ENCODE results near the gene PFDN6. TPM values are rescaled to one million over a fixed set of nuclear protein-coding genes. Genes with fewer than 3 reads are reported as not detected.

The PFDN6 gene
- total and polyA plus RNA-seq, 9 of the 15 experiments (the other 6 are each of a cell fraction or from before 2014, with no cell fraction given), result 6.8 to 475 (median 216) TPM

GRCh38 chr6:33298773-33299236, 9.4 kb downstream of the PFDN6 start, which contains the start of gene RGL2 (continued):
- TF ChIP-seq, protein P1, sequence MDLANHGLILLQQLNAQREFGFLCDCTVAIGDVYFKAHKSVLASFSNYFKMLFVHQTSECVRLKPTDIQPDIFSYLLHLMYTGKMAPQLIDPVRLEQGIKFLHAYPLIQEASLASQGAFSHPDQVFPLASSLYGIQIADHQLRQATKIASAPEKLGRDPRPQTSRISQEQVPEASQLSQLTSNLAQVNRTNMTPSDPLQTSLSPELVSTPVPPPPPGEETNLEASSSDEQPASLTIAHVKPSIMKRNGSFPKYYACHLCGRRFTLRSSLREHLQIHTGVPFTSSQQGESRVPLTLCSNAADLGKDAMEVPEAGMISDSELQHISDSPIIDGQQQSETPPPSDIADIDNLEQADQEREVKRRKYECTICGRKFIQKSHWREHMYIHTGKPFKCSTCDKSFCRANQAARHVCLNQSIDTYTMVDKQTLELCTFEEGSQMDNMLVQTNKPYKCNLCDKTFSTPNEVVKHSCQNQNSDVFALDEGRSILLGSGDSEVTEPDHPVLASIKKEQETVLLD (IDR thresholded peaks at IDR 0.05), result peak; percentile 91; the same call in 1 of the 2 replicates
- TF ChIP-seq ZNF134 (CRISPR knock-in tag; conservative IDR thresholded peaks at IDR 0.05), result 0 out of 2 replicates have a peak, but pooled peaks have one; percentile 33
- TF ChIP-seq, protein P2, sequence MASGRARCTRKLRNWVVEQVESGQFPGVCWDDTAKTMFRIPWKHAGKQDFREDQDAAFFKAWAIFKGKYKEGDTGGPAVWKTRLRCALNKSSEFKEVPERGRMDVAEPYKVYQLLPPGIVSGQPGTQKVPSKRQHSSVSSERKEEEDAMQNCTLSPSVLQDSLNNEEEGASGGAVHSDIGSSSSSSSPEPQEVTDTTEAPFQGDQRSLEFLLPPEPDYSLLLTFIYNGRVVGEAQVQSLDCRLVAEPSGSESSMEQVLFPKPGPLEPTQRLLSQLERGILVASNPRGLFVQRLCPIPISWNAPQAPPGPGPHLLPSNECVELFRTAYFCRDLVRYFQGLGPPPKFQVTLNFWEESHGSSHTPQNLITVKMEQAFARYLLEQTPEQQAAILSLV (tag; IDR thresholded peaks at IDR 0.05), result no peak
- TF ChIP-seq RBM39 (optimal IDR thresholded peaks at IDR 0.05; ENCODE audit: low read depth, low read length), result no peak
- TF ChIP-seq, protein P3, sequence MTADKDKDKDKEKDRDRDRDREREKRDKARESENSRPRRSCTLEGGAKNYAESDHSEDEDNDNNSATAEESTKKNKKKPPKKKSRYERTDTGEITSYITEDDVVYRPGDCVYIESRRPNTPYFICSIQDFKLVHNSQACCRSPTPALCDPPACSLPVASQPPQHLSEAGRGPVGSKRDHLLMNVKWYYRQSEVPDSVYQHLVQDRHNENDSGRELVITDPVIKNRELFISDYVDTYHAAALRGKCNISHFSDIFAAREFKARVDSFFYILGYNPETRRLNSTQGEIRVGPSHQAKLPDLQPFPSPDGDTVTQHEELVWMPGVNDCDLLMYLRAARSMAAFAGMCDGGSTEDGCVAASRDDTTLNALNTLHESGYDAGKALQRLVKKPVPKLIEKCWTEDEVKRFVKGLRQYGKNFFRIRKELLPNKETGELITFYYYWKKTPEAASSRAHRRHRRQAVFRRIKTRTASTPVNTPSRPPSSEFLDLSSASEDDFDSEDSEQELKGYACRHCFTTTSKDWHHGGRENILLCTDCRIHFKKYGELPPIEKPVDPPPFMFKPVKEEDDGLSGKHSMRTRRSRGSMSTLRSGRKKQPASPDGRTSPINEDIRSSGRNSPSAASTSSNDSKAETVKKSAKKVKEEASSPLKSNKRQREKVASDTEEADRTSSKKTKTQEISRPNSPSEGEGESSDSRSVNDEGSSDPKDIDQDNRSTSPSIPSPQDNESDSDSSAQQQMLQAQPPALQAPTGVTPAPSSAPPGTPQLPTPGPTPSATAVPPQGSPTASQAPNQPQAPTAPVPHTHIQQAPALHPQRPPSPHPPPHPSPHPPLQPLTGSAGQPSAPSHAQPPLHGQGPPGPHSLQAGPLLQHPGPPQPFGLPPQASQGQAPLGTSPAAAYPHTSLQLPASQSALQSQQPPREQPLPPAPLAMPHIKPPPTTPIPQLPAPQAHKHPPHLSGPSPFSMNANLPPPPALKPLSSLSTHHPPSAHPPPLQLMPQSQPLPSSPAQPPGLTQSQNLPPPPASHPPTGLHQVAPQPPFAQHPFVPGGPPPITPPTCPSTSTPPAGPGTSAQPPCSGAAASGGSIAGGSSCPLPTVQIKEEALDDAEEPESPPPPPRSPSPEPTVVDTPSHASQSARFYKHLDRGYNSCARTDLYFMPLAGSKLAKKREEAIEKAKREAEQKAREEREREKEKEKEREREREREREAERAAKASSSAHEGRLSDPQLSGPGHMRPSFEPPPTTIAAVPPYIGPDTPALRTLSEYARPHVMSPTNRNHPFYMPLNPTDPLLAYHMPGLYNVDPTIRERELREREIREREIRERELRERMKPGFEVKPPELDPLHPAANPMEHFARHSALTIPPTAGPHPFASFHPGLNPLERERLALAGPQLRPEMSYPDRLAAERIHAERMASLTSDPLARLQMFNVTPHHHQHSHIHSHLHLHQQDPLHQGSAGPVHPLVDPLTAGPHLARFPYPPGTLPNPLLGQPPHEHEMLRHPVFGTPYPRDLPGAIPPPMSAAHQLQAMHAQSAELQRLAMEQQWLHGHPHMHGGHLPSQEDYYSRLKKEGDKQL (CRISPR knock-in tag; IDR thresholded peaks at IDR 0.05; ENCODE audit: borderline replicate concordance), result 0 out of 2 replicates have a peak, but pooled peaks have one; percentile 18
- peak; percentile 99 for TF ChIP-seq VEZF1 (CRISPR knock-in tag; IDR thresholded peaks at IDR 0.05)
- TF ChIP-seq, protein P4, sequence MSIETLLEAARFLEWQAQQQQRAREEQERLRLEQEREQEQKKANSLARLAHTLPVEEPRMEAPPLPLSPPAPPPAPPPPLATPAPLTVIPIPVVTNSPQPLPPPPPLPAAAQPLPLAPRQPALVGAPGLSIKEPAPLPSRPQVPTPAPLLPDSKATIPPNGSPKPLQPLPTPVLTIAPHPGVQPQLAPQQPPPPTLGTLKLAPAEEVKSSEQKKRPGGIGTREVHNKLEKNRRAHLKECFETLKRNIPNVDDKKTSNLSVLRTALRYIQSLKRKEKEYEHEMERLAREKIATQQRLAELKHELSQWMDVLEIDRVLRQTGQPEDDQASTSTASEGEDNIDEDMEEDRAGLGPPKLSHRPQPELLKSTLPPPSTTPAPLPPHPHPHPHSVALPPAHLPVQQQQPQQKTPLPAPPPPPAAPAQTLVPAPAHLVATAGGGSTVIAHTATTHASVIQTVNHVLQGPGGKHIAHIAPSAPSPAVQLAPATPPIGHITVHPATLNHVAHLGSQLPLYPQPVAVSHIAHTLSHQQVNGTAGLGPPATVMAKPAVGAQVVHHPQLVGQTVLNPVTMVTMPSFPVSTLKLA (conservative IDR thresholded peaks at IDR 0.05), result no peak
- TF ChIP-seq ZNF121 (CRISPR knock-in tag; conservative IDR thresholded peaks at IDR 0.05), result no peak
- no peak for TF ChIP-seq ZNF232 (CRISPR knock-in tag; IDR thresholded peaks at IDR 0.05)
- no peak for TF ChIP-seq HMGXB4 (CRISPR knock-in tag; IDR thresholded peaks at IDR 0.05)
- TF ChIP-seq PTRF (tag; IDR thresholded peaks at IDR 0.05), result no peak
- TF ChIP-seq, protein P5, sequence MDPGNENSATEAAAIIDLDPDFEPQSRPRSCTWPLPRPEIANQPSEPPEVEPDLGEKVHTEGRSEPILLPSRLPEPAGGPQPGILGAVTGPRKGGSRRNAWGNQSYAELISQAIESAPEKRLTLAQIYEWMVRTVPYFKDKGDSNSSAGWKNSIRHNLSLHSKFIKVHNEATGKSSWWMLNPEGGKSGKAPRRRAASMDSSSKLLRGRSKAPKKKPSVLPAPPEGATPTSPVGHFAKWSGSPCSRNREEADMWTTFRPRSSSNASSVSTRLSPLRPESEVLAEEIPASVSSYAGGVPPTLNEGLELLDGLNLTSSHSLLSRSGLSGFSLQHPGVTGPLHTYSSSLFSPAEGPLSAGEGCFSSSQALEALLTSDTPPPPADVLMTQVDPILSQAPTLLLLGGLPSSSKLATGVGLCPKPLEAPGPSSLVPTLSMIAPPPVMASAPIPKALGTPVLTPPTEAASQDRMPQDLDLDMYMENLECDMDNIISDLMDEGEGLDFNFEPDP (CRISPR knock-in tag; IDR thresholded peaks at IDR 0.05), result 0 out of 2 replicates have a peak, but pooled peaks have one; percentile 75

All from K562 (cell line).